Retina (tissue), 1 donor: ENCODE results near the gene MRPS2.
A peak's percentile ranks its signal among the peaks of the same experiment; 100 is the strongest.

Experiments used
- DNase-seq: peaks from one replicate; pipeline ENCODE4 v3.0.0-alpha.2; 2016

Gene MRPS2

GRCh38 chr9:135480940-135481310 lies 19.6 kb upstream of the MRPS2 start:
- no peak for DNase-seq

- DNase-seq, result no peak
Measured at GRCh38 chr9:135482015-135482754, 18.3 kb upstream of the MRPS2 start.

- DNase-seq, result no peak
Measured at GRCh38 chr9:135484460-135485277, 15.8 kb upstream of the MRPS2 start.

- DNase-seq, result no peak
Measured at GRCh38 chr9:135485385-135485784, 15.1 kb upstream of the MRPS2 start.

DNA sequence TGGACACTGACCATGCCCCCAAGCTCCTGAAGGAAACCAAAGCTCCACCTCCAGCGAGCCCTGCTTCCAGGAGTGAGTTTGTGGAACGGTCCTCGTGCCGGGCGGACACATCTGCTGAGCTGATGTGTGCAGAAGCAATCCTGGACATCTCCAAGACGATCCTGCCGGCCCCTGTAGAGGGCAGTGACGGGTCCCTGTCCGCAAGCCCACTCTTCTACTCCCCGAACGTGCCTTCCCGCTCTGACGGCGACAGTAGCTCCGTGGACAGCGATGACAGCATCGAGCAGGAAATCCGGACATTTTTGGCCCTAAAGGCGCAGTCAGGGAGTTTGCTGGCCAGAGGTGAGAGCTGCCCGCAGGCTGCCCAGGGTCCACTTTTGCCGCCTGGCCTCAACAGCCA lies 14.7 kb upstream of the MRPS2 start:
- no peak for DNase-seq

- DNase-seq, result no peak
Measured at GRCh38 chr9:135486267-135487065, 14.0 kb upstream of the MRPS2 start.

DNA sequence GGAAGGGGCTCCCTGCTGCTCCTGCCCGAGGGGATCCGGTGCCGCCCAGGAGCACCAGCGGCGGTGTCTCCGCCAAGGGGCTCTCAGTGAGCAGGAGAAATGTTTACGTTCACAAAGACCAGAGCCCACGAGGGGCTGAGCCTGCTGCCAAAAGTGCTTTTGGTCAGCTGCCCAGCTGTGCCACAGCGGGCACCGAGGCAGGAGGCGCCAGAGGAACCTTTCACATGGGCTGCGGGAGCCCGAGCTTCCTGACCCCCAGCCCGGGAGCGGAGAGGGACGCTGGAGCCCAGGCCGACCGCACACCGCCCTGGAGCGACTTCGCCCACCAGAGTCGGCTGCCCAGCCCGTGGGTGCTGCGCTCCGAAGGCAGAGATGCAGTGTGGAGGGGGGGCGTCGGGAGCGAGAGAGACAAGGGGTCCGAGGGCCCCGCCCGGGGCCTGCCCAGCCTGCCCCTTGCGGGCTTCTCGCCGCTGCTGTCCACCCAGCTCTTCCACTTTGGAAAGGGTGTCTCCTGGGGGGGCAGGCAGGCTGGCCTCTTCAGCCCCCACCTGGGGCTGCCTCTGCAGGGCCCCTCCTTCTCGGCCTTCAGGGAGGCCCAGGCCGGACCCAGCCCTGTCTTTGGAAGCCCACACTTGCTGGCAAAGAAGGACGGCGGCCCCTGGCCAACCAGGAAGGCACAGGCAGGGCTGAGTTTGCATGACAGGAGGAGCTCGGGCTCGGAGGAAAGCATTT lies 13.0 kb upstream of the MRPS2 start:
- no peak for DNase-seq

DNA sequence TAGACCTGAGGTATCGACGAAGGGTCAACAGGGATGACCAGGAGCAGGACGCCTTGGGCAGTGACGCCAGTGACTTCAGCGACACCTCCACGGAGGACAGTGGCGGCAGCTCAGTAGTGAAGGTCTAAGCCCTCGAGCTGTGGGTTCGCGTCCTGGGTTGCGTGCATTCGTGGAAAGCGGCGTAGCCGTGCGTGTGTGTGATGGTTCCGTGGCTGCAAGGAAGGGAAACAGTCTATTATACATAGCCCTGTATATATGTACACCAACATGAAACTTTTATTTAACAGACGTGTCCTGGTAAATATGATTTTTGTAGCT lies 12.5 kb upstream of the MRPS2 start:
- no peak for DNase-seq

DNA sequence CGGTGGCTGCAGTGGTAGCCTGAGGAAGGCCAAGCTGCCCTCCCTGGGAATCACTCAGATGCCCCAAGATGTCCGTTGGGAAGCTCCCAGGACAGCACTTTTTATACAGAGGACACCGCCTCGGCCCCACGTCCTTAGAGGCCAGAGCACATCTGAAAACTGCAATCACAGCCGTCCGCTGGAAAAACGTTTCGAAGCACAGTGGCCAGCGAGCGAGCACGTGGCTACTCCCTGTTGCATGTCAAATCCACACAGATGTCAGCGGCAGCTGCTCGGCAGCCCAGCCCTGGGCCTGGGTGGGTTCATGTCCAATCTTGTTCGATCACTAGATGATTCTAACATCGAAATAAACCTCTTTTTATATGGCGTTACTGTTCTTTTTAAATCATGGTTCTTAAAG lies 12.0 kb upstream of the MRPS2 start:
- DNase-seq, result no peak

DNA sequence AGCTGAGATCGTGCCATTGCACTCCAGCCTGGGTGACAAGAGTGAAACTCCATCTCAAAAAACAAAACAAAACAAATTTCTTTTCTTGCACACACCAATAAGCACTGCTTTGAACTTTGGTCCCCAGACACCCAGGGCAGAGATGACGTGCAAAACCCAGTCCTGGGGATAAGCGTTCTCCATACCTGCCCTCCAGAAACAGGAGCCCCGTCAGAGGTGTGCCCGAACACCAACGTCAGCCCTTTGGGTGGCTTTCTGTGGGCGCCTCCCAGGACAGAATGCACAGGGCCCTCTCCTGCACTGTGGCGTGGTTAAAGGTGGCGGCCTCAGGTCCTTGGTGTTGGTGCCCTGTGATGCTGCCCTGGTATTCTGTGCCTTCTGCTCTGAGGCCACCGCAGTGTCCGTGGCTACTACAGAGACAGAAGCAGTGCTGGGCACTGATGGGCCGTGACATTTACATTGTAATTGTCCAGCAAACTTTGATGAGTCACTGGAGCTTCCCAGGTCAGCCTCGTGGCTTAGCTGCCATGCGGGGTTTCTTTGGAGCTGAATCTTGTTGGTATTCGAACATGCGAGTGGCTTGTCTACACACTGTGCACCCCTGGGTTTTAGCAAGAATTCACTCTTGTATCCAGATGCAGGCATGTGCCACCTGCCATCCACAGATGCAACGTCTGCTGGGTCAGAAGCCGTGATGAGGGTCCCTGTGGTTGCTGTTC lies 11.1 kb upstream of the MRPS2 start:
- no peak for DNase-seq

DNA sequence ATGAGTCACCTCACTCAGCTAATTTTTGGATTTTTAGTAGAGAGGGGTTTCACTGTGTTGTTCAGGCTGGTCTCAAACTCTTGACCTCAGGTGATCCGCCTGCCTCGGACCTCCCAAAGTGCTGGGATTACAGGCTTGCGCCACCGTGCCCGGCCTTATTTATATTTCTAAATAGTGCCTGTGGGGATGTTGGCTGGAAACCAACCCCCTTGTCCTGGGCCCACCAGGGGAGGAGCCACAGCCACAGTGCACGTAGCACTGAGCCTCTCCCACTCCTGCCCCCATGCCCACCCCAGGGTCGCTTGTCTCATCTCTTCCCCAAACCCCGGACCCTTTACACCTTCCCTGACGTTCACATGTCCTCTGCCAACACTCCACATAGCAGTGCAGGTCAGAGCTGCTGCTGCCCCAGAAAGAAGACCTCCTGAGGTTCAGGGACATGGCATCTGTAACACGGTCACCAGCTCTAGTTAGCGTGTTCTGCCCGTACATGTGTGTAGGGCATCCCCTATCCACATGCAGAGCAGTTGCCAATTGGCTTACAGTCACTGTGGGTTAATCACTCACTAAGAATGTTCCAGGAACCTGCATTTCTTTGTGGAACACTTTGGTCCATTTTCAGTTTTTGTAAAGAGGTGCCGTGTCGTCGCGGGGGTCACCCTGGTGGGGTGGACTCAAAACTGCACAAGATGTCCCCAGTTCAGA lies 10.2 kb upstream of the MRPS2 start:
- no peak for DNase-seq

DNA sequence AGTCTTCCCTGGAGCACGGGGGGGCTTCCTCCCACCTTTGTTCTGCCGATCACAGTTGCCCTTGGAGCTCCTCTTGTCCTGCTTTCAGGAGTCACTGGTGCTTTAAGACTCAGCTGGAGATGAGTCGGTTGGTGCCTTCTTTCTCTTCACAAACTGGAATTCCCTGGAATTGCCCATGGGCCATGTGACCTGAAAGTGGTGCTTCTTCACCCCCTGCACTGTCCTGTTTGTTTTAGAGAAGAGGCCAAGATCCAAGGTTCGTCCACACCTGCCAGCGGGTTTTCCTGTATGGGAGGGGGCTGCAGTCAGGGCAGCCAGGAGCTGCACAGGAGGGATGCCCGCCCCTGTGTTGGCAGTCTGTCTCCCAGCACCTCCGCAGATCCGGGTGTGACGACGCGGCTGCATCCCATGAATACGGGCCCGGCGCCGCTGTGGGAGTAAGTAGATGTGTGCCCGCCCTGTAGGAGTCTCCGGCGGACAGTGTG lies 9.5 kb upstream of the MRPS2 start:
- DNase-seq, result no peak

DNA sequence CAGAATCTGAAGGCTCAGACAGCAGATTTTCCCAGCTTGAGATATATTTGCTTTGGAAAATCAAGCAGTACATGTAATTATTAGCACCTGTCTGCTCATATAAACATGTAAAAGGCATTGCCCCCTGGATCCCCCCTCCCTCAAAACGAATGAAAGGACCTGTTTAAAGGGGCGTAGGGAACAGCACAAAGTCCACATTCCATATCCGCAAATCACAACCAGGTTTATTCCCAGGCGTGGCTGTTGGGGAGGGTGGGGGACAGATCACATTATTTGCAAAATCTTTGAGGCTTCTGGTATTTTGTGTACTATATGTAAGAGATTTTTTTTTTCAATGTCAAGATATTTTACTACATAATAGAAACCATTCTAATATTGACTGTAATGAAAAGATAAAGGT lies 8.7 kb upstream of the MRPS2 start:
- DNase-seq, result no peak

- no peak for DNase-seq
Measured at GRCh38 chr9:135492886-135493669, 7.4 kb upstream of the MRPS2 start.

DNA sequence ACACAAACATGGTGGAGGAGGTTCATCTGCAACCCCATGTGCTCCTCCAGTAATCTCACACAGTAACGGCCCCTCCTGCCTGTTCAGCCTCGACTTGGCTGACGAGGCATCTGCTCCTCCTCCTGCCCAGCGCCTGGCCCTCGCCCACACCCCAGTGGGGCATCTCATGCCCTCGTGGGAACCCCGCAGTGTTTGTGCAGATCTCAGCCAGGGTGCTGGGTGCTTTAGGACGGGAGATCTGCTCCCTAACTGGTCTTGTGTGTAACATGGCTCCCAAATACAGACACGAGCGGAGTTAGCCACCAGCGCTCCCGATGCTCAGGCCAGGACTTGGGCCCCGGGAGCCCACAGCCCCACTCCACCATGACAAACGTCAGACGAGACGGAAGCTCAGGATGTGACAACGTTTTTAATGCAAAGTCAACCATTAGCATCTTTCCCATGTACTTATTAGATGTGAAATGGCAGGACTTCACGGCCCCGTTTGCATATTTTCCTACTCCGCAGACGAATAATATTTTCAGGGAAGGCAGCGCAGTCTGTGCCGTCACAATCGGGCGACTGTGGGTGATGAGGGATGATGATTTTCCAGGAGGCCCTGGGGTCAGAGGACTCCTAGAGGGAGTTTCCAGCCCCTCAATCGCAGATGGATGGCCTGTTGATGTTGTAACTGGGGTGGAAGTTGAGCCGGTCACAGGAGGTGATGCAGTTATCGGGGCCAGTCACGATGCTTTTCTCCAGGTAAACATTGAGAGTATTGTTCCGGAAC lies 5.5 kb upstream of the MRPS2 start:
- DNase-seq, result no peak

GRCh38 chr9:135498381-135499126 lies 1.9 kb upstream of the MRPS2 start:
- DNase-seq, result no peak

DNA sequence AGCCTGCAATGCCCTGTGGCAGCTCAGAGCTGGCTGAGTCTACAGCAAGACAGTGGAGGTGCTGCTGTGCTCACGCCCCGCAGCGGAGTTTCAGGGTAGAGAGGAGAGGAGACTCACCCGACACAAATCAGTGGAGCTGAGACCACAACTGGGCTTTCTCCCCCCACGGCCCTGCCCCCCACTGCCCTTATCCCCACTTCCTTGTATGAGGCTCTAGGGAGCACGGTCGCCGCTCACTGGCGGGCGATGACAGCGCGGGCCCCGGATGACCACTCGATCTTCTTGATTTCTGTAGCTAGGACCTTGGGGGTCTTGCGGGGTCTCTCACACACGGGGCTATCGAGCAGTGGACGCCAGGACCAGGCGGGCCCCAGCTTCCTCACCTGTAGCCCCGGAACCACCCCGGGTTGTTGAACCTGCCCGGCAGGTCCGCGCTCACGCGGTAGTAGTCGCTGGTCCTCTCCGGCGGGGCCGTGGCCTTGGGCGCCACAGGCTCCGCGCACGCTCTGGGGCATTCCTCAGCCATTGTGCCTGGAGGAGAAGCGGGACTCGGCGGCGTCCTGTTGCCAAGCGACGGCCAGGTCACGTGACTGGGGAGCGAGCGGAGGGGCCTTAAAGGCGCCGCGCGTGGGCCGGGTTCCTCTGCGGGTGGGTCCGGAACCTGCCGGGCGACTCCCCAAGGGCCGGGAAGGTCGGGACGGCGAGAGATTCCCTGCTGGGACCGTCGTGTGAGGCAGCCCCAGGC lies 984 bp upstream of the MRPS2 start:
- DNase-seq, result peak; percentile 98

GRCh38 chr9:135500071-135500524 lies 384 bp upstream of the MRPS2 start:
- DNase-seq, result peak; percentile 94
